ENCODE results near the gene ZSWIM3. TPM values are rescaled to one million over a fixed set of nuclear protein-coding genes. Genes with fewer than 3 reads are reported as not detected.

The ZSWIM3 gene
- total RNA-seq (ENCODE audit: low replicate concordance): 5.9 and 6.7 TPM in 2 replicates

DNA sequence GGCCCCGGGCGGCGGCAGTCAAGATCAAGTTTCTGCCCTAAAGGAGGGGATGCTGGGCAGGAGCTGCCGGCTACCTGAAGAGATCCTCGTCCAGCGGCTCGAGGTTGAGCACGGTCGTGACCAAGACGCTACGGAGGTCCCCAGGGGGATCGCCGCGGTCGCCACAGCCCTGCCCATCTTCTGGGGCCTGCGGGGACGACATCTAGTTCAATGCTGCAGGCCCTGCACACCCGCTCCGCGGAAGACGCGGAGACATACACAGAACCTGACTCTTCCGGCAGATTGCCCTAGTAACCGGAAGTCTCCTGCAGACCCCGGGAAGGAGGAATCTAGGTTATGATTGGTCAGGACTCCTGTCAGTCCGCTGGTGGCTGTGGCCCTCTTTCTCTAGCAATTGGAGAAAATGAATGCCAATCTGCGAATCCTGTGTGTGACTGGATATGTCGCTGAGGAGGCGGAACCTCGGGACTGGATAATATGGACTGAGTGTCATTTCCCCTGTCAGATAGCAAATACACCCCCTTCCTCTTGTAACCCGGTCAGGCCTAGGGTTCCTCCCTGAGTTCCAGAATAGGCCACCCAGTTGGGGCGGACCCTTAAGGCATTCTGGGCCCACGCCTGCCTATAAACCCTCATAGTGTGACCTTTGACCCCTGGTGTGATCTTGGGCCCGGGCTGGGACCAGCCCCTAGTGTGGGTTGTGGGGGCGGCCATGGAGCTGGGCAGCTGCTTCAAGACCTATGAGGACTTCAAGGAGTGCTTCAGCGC lies at the start of gene ZSWIM3, which contains the start of gene ACOT8:
TSS of gene ZSWIM3 (plus strand) at position 501 of the 768 bp plus-strand sequence. CDS start at position 713, 212 bp downstream.
TSS of gene ACOT8 (minus strand) at position 279 of the 768 bp plus-strand sequence. CDS start at position 202, 77 bp downstream.

DNA sequence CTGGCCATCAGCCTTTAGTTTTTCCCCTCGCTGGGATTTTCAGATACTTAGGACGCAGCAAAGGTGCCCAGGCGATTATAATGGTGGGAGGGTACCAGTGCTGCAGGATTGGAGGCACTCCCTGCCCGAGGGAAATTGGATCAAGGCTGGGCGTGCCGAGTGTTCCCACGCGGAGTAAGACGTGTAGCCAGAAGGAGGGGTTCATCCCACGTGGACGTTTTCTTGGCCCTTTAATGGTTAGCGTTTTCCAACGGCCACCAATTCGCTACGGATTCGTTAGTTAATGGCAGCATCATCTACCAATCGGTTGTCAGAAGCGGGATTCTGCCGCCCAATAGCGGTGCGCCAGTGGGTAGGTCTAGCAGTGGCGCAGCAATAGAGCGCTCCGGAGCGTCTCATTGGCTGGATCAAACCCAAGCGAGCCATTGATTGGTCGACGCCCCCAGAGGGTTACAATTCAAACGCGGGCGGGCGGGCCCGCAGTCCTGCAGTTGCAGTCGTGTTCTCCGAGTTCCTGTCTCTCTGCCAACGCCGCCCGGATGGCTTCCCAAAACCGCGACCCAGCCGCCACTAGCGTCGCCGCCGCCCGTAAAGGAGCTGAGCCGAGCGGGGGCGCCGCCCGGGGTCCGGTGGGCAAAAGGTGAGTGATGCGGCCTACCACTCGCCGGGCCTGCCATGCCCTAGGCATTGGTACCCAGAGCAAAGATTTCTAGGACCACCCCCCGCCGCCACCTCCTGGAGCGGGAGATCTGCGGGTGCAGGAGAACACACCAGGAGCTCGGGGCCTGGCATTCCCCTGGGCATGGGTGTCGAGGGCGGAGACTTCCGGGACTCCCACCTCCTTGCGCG lies 45.0 kb upstream of the ZSWIM3 start, which contains the start of gene UBE2C:
TSS of gene UBE2C (plus strand) at position 488 of the 849 bp plus-strand sequence. CDS start at position 540, 52 bp downstream.

DNA sequence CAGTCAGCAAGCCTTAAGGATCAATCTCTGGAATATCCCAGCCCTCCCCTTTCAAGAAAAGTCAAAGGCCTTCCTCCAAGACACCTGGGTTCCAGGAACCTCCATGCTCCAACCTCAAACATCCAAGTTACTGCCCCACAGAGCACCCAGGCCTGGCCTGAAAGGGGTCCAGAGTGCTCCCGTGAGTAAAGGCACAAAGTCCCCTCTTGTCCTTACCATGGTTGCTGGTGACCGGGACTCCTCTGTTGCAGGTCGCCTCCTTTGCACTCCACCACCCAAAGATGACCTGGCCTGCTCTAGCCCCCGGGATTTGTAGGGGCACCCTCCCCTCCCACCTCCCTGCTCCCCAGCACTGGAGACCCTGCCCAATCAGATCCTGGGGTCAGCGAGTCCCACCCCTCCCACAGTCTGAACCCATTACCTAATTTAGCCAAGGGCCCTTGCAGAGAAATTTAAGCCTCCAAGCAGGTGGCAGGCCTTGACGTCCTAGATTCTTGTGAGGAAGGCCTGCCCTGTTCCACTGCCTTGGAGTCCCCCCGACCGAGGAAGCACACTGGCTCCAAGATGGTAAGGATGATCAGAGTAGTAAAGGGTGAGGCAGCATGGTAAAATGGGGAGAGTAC lies 30.3 kb upstream of the ZSWIM3 start, which contains the start of gene TNNC2:
TSS of gene TNNC2 (minus strand) at position 283 of the 623 bp plus-strand sequence. CDS start at position 219, 64 bp downstream.

DNA sequence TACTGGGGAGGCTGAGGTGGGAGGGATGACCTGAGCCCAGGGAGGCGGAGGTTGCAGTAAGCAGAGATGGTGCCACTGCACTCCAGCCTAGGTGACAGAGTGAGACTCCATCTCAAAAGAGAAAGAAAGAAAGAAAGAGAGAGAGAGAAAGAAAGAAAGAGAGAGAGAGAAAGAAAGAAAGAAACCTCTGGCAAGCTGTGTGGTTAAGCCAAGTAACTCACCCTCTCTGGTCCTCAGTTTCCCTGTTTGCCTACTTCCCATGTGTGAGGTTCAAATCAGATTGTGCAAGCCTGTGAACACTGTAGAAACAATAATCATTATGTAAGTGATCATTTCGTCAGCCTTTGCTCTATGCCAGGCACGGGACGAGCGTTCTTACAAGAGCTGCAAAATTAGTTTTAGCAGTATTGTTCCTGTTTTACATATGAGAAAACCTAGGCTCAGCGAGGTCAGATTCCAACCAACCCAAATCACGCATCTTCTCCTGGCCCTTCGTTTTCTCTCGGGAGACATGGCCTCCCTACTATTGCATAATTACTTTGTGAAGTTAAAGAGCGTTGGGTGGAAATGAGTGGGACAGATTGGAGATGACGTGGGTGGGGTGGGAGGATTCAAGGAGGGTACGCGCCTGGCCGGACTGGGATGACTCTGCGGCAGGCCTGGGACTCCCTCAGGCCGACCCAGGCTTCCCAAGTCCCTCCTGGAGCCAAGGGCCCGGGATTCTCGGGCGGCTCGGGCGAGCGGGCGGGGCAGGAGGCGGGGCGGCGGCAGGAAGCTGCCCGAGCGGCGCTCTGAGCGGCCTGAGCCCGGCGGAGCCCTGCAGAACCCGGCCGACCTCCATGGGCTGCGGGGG lies 24.2 kb upstream of the ZSWIM3 start, which contains the start of gene SNX21:
TSS of gene SNX21 (plus strand) at position 770 of the 853 bp plus-strand sequence. CDS start 121 bp downstream, outside the sequence.

DNA sequence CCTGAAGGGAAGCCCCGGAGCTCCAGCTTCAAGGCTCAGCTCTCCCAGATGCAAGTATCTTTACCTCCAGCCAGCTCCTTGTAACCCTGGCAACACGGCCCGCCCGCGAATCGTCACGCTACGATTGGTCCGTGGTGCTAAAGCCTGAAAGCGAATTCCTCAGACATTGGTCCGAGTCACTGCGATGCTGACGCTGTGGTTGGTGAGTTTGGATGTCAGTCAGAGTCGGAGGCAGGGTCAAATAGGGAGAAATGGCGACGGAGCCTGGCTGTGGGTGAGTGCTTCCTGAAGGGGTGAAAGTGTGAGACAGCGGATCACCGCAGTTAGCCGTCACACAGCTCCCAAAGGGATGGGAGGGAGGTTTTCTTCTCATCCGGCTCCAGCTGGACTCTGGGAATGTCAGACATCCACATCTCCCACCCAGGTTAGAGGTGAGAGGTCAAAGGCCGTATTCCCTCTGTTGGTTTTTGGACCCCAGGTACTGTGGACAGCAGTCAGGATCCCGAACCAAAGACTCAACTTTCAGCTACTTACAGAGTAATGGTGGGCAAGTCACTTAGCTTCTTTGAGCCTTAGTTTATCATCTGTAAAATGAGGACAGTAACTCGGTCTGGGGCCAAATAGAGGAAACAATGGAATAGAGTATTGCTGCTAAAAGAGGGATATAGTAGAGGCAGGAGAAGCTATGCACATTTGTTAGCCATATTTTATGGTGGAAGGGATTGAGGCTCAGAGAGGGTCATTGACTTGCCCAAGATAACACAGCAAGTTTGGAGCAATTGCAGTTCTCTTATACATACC lies 23.8 kb downstream of the ZSWIM3 start, which contains the start of gene ZSWIM1:
TSS of gene ZSWIM1 (plus strand) at position 240 of the 801 bp plus-strand sequence. CDS start 1,366 bp downstream, outside the sequence.

DNA sequence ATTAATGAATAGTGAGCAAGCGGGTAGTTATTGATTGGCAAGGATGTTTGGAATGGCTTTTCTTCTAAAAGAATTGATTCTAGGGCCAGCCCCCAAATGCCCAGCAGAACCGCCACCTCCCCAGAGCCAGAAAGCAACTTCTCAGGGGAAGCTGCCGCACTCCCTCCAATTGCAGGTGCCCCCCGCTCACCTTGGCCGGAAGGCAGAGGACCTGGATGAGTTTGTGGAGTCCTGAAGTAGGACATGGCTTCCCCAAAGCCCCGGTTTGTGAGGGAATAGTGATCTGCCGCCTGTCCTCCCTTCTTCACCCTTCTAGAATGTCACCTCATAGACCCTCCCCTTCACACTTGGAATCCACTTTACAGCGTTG lies 29.9 kb downstream of the ZSWIM3 start, which contains the start of gene SPATA25:
TSS of gene SPATA25 (minus strand) at position 277 of the 370 bp plus-strand sequence. CDS start at position 245, 32 bp downstream.

DNA sequence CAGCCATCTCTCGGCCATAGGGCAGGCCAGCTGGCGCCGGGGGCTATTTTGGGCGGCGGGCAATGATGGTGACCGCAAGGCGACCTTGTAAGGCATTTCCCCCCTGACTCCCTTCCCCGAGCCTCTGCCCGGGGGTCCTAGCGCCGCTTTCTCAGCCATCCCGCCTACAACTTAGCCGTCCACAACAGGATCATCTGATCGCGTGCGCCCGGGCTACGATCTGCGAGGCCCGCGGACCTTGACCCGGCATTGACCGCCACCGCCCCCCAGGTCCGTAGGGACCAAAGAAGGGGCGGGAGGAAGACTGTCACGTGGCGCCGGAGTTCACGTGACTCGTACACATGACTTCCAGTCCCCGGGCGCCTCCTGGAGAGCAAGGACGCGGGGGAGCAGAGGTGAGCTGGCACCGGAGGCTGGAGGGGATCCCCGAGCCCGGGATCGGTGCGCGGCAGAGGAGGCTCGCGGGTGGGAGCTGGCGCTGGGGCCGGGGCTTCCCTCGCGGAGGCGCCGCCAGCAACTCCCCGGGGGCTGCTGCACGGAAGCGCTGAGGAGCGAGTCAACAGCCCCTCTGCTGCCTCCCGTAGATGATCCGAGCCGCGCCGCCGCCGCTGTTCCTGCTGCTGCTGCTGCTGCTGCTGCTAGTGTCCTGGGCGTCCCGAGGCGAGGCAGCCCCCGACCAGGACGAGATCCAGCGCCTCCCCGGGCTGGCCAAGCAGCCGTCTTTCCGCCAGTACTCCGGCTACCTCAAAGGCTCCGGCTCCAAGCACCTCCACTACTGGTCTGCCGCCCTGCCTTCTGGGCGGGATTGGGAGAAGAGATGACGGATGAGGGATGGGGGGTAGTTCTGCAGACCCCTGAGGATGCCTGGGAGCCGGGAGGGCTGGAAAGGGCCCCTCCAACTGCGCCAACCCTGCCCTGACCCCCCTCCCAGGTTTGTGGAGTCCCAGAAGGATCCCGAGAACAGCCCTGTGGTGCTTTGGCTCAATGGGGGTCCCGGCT lies 33.9 kb downstream of the ZSWIM3 start, which contains the start of the genes CTSA and NEURL2:
TSS of gene CTSA (plus strand) at position 351 of the 999 bp plus-strand sequence. CDS start at position 585, 234 bp downstream.
TSS of gene NEURL2 (minus strand) at position 224 of the 999 bp plus-strand sequence. CDS start at position 7, 217 bp downstream.

DNA sequence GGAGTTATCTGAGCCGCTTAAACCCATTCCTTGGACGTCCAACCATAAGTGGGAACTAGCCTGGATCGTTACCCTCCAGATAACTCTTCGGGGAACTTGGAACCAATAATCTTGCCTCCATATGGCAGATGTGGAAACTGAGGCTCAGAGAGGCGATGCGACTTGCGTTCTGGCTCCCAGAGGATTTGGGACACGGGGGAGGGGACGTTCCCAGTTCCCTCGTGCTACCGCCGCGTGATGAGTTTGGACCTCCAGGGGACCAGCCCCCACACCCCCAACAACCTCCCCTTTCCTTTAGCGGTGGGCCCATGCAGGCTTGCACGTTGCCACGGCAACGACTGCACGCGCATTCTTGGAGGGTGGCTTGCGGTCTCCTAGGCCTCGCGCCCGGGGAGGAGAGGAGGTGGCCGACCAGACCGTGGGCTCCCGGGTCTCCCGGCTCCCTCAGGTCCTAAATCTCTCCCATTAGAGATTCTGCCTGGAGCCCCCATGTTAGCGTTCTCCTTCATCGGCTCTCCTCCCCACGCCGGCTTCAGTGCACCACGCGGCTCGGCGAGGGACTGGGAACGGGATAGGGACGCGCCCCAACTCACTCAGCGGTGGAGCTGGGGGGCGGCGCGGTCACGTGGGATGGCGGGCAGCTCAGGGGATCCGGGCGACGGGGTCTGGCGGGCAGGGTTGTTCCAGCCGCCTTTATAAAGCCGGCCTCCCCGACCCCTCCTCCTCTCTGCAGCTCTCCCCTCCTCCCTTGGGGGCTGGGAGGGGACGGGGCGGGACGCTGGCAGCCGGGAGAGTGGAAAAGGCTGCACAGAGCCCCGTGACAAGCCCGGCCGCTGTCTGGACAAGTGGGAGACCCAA lies 54.3 kb downstream of the ZSWIM3 start, which contains the start of gene PLTP:
TSS of gene PLTP (minus strand) at position 670 of the 858 bp plus-strand sequence. CDS start 703 bp downstream, outside the sequence.

Other genes with a start within 250 kb of the ZSWIM3 start
- gene WFDC10A, start 227.9 kb upstream of the ZSWIM3 start, total RNA-seq (ENCODE audit: low replicate concordance): 0.12 TPM in 1 of 2 replicates, not detected in the other
- not detected in 2 replicates for gene WFDC9, start 226.3 kb upstream of the ZSWIM3 start, total RNA-seq (ENCODE audit: low replicate concordance)
- gene WFDC11, start 187.4 kb upstream of the ZSWIM3 start, total RNA-seq (ENCODE audit: low replicate concordance): not detected in 2 replicates
- not detected in 2 replicates for gene WFDC13, start 155.6 kb upstream of the ZSWIM3 start, total RNA-seq (ENCODE audit: low replicate concordance)
- not detected in 2 replicates for gene WFDC10B, start 152.6 kb upstream of the ZSWIM3 start, total RNA-seq (ENCODE audit: low replicate concordance)
- not detected in 2 replicates for gene SPINT4, start 135.3 kb upstream of the ZSWIM3 start, total RNA-seq (ENCODE audit: low replicate concordance)
- not detected in 2 replicates for gene WFDC3, start 65.7 kb upstream of the ZSWIM3 start, total RNA-seq (ENCODE audit: low replicate concordance)
- 13.3 and 16.0 TPM in 2 replicates for gene DNTTIP1, start 65.7 kb upstream of the ZSWIM3 start, total RNA-seq (ENCODE audit: low replicate concordance)
- gene UBE2C, start 45.0 kb upstream of the ZSWIM3 start, total RNA-seq (ENCODE audit: low replicate concordance): 1.6 and 7.7 TPM in 2 replicates
- 0.15 and 13.1 TPM in 2 replicates for gene TNNC2, start 30.3 kb upstream of the ZSWIM3 start, total RNA-seq (ENCODE audit: low replicate concordance)
- gene SNX21, start 23.8 kb upstream of the ZSWIM3 start, total RNA-seq (ENCODE audit: low replicate concordance): 27.1 and 64.9 TPM in 2 replicates
- 33.2 and 35.2 TPM in 2 replicates for gene ACOT8, start 222 bp upstream of the ZSWIM3 start, total RNA-seq (ENCODE audit: low replicate concordance)
- gene ZSWIM1, start 23.6 kb downstream of the ZSWIM3 start, total RNA-seq (ENCODE audit: low replicate concordance): 2.9 and 3.5 TPM in 2 replicates
- gene SPATA25, start 30.0 kb downstream of the ZSWIM3 start, total RNA-seq (ENCODE audit: low replicate concordance): 0.12 and 0.60 TPM in 2 replicates
- 2.0 and 3.5 TPM in 2 replicates for gene NEURL2, start 33.6 kb downstream of the ZSWIM3 start, total RNA-seq (ENCODE audit: low replicate concordance)
- gene CTSA, start 33.7 kb downstream of the ZSWIM3 start, total RNA-seq (ENCODE audit: low replicate concordance): 58.2 and 124 TPM in 2 replicates
- gene PLTP, start 54.5 kb downstream of the ZSWIM3 start, total RNA-seq (ENCODE audit: low replicate concordance): 21.9 and 59.8 TPM in 2 replicates
- gene PCIF1, start 77.1 kb downstream of the ZSWIM3 start, total RNA-seq (ENCODE audit: low replicate concordance): 4.9 and 7.0 TPM in 2 replicates
- 8.5 and 11.5 TPM in 2 replicates for gene ZNF335, start 114.6 kb downstream of the ZSWIM3 start, total RNA-seq (ENCODE audit: low replicate concordance)
- gene MMP9, start 151.3 kb downstream of the ZSWIM3 start, total RNA-seq (ENCODE audit: low replicate concordance): not detected in 2 replicates
- under 0.01 TPM in 1 of 2 replicates, not detected in the other for gene SLC12A5, start 171.6 kb downstream of the ZSWIM3 start, total RNA-seq (ENCODE audit: low replicate concordance)
- 6.3 and 6.8 TPM in 2 replicates for gene NCOA5, start 232.3 kb downstream of the ZSWIM3 start, total RNA-seq (ENCODE audit: low replicate concordance)

All from smooth muscle cell of the coronary artery (primary cell).